ENCODE results near the gene GGT1.
"Not testable (repeated sequence)": the region's sequence is repeated elsewhere in the genome, so short reads cannot be mapped to it uniquely, and the experiment has no call there.

The GGT1 gene

GRCh38 chr22:24584166-24584790 is 18.7 kb upstream of the GGT1 start:
- no peak for DNase-seq (ENCODE audit: low read depth in 2 of 2)

GRCh38 chr22:24584871-24585411 is 18.1 kb upstream of the GGT1 start:
- no peak for DNase-seq (ENCODE audit: low read depth in 2 of 2)

GRCh38 chr22:24585461-24585860 is 17.5 kb upstream of the GGT1 start:
- DNase-seq (ENCODE audit: low read depth in 2 of 2), result no peak

GRCh38 chr22:24585927-24586546 is 17.0 kb upstream of the GGT1 start:
- no peak for DNase-seq (ENCODE audit: low read depth in 2 of 2)

DNA sequence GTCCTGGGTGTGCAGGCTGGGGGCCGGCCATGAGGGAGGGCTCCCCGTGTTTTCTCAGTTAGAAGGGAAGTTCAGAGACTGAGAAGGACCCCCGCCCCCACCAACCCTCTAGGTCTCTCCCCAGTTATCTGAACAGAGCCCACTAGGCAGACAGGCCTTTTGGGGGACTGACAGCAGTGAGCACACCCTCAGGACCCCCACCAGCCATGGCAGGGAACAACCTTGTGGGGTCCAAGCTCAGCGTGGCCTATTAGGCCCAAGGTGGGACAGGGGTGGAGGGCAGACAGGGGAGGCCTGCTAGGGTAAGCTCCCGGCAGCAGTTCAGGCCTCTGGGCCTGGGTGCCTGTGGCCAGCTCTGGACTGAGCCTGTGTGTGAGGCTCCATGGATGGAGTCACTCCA is 15.7 kb upstream of the GGT1 start:
- no peak for DNase-seq (ENCODE audit: low read depth in 2 of 2)

DNA sequence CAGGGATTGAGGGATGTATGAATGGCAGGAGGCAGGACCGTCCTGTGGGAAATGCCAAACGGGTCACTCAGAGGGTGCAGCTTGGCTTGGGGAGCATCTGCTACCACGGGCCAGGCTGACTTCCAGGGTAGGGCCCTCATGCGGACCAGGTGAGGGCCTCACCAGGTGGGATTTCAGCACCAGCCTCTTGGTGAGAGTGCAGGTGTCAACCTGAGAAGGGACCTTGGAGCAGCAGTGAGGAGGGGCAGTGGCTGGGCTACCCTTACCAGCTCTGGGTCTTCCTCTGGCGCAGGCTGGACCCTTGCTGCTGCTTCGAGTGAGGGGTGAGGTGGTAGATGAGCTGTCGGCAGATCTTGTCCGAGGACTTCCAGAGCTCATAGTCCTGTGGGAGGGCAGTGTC is 15.0 kb upstream of the GGT1 start:
- DNase-seq (ENCODE audit: low read depth in 2 of 2), result no peak

- DNase-seq (ENCODE audit: low read depth in 2 of 2), result no peak
Observed at GRCh38 chr22:24588381-24588756, 14.6 kb upstream of the GGT1 start.

- no peak for DNase-seq (ENCODE audit: low read depth in 2 of 2)
Observed at GRCh38 chr22:24588757-24589481, 14.1 kb upstream of the GGT1 start.

- no peak for DNase-seq (ENCODE audit: low read depth in 2 of 2)
Observed at GRCh38 chr22:24589518-24590030, 13.4 kb upstream of the GGT1 start.

DNA sequence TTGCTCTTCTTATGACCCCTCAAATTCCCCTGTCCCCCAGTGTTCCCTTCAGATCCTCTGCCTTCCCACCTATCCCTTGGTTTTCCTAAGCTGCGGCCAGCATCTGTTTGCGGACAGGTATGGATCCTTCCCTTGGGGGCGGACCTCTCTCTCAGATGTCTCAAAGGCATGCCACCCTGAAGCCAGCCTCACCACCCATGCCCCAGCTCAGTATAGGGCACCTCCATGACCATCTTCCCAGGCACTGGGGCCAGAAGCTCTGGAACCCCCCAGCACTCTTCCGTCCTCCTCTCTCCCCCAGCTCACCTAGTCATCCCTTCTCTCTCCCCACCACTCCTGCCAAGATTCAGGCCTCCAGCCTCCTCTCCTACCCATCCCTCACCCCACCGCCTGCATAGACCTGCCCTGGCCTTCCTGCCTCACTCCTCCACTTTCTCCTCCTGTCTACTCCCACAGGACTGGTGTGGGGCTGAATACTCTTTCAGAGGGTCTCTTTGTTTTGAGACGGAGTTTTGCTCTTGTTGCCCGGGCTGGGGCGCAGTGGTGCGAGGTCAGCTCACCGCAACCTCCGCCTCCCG is 12.3 kb upstream of the GGT1 start:
- DNase-seq (ENCODE audit: low read depth in 2 of 2), result no peak

DNA sequence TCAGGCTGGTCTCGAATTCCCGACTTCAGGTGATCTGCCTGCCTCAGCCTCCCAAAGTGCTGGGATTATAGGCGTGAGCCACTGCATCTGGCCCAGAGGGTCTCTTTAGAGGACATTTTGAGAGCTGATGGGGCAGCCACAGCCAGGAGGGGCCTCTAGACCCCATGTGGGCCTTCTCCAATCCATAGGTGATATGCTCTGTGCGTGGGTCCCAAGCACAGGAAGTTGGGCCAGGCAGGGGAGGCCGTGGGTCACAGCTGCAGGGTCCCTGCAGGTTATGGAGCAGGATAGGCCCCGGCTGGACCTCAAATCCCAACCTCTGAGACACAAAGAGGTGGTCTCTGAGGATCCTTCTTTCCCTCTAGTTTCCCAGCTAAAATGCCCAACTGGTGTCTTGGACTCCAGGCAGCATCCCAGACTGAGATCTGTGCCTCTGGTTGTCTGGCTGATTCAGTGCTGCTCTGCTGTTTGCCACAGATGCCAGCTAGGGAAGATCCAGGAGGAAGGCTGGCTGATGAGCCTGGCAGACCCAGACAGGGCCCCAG is 11.6 kb upstream of the GGT1 start:
- no peak for DNase-seq (ENCODE audit: low read depth in 2 of 2)

GRCh38 chr22:24592058-24592850 is 10.7 kb upstream of the GGT1 start:
- DNase-seq (ENCODE audit: low read depth in 2 of 2), result no peak

DNA sequence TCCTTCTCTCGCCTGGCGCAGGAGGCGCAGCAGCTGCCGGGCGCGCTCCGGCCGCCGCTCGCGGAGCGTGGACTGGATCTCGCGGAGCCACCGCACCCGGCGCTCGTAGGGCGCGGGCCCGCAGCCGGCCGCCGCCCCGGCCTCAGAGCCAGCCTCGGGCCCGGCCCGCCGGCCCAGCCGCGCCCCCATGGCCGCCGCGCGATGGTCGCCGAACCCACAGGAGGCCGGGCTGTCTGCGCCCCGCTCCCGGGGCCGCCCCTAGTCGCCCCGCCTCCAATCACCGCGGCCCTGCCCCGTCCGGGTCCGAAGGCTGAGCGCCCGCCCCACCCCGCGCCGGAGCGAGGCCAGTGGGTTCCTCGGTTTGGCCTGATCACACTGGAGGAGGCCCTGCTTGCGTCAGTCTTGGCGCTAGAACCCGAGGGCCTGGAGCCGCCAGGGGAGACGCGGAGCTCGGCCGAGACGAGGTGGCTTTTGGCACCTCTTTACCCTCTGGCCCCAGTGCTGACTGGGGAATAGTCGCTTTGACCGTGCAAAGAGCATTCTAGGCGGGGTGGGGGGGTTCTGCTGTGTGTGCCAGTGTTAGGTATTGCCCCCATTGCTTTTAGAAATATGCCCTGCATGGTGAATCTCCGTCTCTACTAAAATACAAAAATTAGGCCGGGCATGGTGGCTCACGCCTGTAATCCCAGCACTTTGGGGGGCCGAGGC is 10.0 kb upstream of the GGT1 start, which contains the start of gene LRRC75B:
LRRC75B (minus strand) TSS at position 223 of the 708 bp plus-strand sequence; CDS start at position 189, 34 bp downstream.
- DNase-seq (ENCODE audit: low read depth in 2 of 2), result peak in 1 of 2 experiments; percentile 36

- DNase-seq (ENCODE audit: low read depth in 2 of 2), result not testable (repeated sequence)
Observed at GRCh38 chr22:24593559-24593835, 9.5 kb upstream of the GGT1 start.

DNA sequence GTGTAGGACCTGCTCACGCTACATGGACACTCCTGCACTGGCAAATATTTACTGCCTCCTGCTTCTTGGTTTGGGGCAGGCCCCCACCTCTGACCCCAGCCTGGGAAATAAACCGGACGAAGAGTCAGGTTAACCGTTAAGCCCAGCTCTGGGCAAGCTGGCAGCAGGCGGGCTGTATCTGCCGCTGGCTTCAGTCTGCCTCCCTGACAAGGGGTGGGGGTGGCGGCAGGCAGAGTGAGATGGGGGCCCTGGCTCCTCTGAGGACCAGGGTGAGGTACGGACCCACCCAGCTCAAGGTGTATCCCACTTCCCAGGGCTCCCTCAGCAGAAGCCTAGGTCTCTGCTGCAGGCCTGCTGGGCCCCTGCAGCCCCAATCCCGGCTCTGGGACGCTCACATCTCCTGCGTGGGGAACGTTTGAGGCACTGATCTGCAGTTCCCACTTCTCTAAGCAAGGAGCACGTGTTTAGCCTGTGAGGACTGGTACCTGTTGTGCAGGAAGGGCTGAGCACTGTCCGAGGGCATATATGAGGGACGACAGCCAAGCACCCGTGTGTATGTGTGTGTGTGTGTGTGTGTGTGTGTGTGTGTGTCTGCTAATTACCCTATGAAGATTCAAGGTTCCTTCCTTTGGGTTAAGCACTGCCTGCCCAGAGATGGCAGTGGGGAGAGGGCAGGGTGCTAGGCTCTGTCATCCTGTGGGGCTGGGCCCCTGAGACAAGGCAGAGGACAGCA is 9.0 kb upstream of the GGT1 start:
- no peak for DNase-seq (ENCODE audit: low read depth in 2 of 2)

GRCh38 chr22:24594569-24595120 is 8.3 kb upstream of the GGT1 start:
- DNase-seq (ENCODE audit: low read depth in 2 of 2), result no peak

DNA sequence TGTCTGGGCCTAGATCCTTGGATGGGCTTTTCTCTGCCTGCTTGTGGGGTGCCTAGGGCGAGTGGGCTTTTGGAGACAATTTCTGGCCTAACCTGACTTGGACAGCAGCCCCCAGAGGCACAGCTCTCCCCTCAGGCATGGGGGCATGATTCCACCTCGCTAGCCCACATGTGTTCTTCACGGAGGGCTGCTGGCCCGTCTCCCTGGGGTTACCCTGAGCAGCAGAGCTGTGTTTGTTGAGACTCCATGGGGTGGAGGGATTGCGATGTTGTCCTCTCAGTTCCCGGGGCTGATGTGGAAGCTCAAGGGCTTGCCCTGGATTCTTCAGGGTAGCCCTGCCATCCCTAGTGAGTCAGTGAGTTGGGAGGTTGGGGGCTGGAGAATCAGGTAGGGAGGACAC is 7.8 kb upstream of the GGT1 start:
- DNase-seq (ENCODE audit: low read depth in 2 of 2), result no peak

- DNase-seq (ENCODE audit: low read depth in 2 of 2), result no peak
Observed at GRCh38 chr22:24595863-24596262, 7.1 kb upstream of the GGT1 start.

DNA sequence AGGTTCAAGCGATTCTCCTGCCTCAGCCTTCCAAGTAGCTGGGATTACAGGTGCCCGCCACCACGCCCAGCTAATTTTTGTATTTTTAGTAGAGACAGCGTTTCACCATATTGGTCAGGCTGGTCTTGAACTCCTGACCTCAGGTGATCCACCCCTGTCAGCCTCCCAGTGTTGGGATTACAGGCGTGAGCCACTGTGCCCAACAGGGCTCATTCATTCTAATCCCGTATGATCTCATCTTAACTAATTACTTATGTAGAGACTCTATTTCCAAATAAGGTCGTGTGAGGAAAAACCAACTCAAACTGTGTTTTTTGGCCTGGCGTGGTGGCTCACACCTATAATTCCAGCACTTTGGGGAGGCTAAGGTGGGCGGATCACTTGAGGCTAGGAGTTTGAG is 5.9 kb upstream of the GGT1 start:
- DNase-seq (ENCODE audit: low read depth in 2 of 2), result not testable (repeated sequence)

DNA sequence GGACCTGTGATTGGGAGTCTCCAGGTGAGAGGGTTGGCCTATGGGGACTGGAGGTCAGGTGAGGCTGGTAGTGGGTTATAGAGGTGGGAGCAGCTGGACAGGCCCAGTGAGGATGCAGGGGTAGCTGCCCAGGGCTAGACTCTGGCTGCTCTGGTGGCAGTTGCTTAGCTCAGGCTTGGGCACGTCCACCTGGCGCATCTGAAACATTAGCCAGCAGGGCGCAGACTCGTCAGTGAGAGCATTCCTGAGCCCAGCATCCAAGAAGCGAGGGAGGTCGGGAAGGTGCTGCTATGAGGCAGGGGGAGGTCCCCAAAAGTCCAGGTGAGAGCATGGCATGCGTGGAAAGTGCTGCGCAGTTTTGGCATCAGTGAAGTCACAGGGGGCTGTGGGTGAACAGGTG is 3.5 kb upstream of the GGT1 start:
- DNase-seq (ENCODE audit: low read depth in 2 of 2), result no peak

All from stimulated activated CD4-positive, alpha-beta T cell treated with anti-CD3 and anti-CD28 coated beads, Interleukin-12 subunit alpha, Interleukin-12 subunit beta, amount 100 ng/mL, for 24 hours (primary cell).